HG02798 (cell line): ENCODE results near the gene MYH2.
"Not testable (repeated sequence)": the region's sequence is repeated elsewhere in the genome, so short reads cannot be mapped to it uniquely, and the experiment has no call there.

Experiments
- ATAC-seq: cut with Tn5 transposase; IDR thresholded peaks from one replicate; pipeline ENCODE4 v1.9.1; 2021; ENCODE audit warnings: mild to moderate bottlenecking; ENCODE audit not compliant: unreplicated experiment, poor library complexity

The MYH2 gene

DNA sequence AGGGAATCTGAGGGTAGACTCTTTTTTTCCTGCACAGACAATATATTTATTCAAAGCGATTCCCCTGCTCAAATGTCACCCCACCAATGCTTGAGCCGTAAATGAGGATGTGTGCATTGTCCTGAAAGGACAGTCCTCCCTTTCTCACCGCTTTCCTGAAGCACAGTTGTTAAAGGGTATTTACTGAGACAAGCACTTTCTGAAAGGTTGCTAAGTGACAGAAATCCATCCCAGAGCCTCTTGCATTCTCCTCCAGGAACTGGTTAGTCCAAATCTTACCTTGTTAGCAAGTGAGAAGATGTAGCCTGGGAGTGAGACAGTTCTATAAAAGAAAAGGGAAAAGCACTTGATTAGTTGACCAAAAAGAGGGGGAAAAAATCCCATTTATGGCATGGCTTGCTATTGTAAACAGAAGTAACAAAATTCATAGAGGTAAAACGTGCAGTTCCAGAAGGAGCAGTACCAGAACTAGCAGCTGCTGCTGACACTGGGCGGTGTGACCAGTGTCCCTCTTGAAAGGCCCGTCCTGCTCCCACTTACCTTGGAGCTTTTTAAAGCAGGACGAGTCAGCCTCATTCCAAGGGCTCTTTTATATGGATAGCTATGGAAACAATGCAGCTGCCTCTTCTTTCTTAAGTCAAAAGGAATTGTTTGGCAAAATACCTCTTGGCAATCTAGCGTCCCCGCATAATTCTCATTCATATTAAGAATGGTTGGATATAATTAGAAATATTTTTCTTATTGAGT lies at the start of gene MYH2:
TSS of gene MYH2 (minus strand) at position 563 of the 747 bp plus-strand sequence. CDS start 1,738 bp downstream, outside the sequence.
- no peak for ATAC-seq

DNA sequence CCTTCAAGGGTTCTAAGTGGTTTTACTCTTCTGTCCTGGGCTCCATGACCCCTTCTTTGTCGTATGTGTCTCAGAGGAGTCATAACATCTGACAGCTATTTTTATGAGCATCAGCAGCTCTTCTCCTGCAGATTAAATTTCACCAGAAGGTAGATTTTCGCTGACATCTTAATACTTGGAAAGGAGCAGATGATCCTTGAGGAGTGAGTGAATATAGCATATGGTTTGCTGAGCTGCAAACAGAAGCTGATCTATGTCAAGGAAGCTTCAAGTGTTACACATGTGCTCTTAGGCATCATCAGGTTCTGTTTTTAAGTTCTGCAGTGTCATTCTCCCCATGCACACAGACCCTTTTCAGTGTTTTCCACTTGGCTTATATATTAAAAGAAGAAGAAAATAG lies 49.2 kb upstream of the MYH2 start:
- ATAC-seq: no peak

DNA sequence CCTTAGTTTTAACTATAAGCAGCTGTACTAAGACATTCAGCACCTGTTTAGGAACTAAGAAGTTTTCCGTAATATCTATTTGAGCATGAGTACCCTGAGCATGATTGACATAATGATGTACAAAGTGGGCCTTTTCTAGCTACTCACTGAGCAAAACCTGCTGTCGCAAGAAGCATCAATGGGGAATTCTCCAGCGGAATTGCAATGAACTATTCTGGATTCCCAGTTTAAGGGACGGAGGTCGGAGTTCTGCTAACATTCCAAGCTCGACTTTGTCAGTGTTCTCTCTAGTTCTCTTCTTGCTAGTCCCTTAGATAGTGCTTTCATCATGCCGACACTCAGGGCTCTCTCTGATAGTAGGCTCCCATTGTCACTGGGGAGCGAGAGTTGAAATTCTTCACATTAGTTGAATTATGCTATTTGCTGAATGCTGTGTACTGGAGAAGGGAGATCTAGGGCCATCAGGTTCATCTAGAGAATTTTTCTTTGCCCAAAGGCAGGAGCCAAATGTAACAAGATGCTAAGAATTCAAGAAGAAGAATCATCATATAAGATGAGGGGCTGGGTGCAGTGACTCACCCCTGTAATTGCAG lies 40.2 kb upstream of the MYH2 start:
- no peak for ATAC-seq

DNA sequence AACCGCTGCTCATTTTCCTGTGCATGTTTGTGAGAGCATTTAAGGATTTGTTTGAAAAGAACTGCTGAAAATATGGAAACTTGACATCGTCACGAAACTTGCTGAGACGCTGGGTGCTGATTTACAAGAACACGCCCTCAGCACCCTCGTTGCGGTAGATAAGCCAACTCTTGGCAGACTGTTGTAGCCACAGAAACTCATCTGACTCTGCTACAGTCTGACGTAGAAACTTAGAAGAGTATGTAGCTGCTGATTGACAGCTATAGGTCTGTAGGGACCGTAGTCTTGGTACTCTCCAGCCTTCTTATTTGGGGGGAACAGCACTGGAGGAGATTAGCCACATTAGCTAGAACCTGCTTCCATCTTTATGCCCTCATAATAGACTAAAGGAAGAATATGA lies 36.1 kb upstream of the MYH2 start:
- no peak for ATAC-seq

DNA sequence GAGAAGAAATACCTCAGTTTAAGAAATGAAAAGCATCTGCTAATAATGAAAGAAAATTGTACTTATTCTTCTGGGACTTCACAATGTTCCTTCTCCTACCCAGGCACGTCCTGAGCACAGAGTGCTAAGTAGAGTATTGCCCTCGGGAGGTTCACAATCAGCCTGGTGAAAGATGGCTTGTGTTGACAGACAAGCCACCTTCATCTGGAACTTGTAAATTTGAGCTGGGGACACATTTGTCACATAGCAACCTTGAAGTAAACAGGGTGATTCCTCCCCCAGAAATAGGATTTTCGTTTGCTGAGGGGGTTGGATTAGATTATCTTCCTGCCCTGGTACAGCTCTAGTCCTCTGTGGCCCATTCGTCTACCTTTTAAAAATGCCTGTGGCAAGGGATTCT lies 34.4 kb upstream of the MYH2 start:
- ATAC-seq: no peak

DNA sequence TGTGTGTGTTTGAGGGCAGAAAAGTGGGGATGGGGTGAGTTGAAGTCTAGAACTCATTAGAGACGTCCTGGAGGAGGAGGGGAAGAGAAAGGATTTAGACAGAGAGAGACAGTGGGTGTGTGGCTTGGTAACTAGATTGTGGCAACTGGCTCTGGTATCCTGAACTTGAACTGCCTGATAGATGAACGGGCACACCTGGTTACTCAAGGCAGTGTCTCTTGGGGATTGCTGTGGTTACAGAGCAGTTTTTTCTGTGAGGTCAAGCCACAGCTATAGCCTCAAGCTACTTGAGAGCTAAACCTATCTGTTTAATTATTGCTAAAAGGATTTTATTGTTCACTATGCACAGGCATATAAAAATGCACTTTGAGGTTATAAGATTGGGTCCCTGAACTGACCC lies 29.8 kb upstream of the MYH2 start:
- peak; percentile 53 for ATAC-seq

DNA sequence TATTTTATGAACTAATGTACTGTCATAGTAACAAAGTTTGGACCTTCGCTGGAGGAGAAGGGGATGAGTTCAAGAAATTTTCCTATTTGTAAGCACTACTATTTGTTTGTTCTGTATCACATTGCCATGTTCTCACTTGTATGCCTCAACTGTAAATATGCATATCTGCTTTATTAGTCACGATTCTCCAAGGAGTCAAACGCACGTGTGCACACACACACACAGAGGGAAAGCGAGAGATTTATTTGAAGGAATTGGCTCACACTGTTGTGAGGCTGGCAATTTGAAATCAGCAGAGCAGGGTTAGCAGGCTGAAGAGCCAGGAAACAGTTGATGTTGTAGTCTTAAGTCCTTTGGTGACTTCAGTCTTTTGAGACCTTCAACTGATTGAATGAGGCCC lies 24.9 kb upstream of the MYH2 start:
- ATAC-seq: no peak

DNA sequence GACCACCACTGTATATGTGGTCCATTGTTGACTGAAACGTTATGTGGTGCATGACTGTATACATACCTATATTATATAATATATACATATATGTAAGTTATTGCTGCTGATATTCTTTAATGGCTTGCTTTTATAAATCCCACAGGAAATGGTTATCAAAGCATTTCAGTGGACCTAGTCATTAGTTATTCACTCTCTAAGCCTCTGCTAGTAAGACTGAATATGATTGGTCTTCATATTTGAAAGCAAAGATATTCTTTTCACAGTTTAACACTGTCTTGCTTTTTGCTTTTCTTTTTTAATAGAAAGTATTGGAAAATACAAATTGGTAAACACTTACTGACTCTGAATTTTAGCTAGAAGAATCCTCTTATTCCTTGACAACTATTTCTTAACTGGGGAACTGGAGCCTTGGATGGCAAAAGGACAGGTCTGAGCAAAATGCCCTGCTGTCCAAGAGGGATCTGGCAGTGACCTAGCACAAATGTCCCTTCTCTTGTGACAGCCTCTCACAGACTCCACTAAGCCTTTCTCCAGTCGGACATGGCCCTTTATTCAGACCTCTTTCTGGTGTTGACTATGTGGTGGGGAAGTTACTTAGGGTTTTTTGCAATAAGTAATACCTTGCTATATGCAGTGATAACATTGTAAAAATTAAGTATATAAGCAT lies 14.7 kb upstream of the MYH2 start:
- no peak for ATAC-seq

DNA sequence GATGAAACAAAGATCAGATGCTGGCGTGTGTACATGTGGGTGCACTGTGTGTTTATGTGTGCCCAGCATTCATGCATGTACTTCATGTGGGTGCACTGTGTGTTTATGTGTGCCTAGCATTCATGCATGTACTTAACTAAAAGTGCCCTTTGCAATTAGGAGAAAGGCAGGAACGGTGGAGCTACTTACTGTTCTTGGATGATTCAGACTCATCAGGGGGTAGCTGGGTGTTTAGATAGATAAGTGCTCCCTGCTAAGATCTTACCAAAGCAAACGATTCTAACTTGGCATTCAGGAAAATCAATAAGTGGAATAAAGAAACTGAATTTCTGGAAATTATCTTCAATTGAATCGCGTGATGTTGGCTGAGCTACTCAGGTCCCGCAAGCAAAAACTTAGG lies 8.6 kb upstream of the MYH2 start:
- ATAC-seq: no peak

DNA sequence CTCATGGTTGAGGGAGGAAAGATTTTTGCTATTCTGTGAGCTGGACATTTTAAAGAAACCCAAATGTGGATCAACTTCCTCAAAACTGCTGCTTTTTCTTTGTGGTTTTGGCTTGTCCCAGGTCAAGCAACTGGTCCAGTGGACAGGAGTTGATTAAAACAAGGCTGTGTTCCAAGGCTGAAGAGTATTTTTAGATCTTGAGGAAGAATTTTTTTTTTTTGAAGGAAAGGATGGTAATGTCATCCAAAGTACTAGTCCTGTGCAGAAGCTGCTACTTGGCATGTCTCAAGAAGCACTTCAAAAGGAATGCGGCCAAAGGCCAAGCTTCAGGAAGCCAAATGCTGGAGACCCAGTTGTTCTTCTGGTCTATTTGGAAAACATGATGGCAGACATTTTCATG lies 8.0 kb upstream of the MYH2 start:
- ATAC-seq: no peak

DNA sequence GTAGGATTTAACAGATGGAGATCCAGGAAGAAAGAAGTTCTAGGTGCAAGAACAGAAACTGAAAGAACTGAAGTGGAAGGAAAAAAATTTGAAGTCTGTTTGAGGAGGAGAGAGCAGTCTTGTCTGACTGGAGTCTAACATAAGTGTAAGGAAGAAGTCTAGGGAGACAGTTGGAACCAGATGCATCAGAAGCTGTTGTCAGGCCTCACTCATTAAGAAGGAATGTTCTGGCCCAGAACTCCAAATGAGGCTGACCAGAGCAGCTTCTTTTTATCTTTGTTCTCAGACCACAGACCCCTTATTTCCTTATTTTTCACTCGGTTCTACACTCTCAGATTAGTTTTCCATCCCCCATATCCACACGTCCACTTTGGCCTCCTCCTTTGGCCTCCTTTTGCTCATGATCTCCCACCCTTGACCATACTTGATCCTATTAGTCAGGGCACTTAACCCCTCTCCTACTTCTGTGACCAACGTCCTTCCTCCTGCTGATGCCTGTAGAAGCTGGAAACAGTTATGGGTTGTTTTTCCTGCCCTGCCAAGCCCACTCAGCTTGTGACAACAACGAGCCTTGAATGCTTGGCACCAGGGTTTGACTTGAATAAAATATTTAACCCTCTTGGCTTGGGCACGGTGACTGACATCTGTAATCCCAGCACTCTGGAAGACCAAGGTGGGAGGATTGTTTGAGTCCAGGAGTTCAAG lies 7.0 kb upstream of the MYH2 start:
- ATAC-seq: no peak

DNA sequence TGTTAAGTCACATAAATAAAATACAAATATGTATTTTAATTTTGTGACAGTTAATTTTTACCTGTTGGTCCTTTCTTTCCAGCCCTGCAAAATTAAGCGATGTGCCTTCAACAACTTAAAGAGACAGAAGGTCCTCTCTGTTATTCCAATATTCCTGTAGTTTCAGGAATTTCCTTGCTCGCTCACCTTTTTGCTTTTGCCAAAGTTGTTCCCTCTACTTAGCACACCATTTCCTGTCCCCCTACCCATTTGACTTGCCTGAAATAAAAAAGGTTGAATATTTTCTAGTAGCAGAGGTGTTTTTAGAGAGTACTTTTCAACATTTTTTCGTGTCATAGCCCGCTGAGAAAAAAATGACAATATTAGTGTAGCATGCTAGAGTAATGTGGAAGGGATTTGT lies 556 bp upstream of the MYH2 start:
- no peak for ATAC-seq

DNA sequence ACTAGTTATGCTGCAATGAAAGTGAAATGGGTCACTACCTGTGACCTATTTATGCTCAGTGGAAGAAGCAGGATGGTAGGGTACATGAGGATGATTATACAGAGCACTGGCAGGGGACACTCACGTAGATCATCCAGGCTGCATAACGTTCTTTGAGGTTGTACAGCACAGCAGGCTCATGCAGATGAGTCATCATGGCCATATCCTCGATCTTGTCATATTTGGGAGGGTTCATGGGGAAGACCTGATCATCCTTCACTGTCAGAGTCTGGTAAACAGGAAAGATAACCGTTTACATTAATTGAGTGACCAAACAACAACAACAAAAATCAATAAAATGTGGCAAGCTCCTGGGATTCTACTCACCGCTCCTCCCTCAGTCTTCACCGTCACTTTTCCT lies 2.1 kb downstream of the MYH2 start:
- ATAC-seq: no peak

DNA sequence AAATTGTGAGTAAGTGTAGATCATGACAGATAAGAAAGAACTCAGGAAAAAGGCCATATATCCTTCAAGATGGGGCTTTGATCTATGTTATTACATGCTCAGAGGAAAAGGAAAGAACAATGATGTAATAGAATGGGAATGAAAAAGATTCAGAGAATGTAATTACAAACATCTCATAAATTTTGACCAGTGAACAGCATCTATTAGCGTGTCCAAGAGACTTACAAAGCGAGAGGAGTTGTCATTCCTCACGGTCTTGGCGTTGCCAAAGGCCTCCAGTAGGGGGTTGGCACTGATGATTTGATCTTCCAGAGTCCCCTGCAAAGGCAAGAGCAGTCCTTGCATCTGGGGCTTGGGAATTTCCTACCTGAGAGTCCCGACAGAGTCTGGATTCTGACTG lies 6.0 kb downstream of the MYH2 start:
- ATAC-seq: not testable (repeated sequence)

DNA sequence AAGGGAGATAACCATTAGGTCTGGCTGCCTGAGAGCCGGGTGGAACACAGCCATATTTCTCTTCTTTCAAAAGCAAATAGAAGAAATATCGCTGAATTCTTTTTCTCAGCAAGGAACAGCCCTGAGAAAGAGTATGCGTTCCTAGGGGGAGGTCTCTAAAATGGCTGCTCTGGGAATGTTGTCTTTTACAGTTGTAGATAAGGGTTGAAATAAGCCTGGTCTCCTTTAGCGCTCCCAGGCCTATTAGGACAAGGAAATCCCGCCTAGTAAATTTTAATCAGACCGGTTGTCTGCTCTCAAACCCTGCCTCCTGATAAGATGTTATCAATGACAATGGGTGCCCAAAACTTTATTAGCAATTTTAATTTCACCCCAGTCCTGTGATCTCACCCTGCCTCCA lies 8.3 kb downstream of the MYH2 start:
- ATAC-seq: not testable (repeated sequence)

DNA sequence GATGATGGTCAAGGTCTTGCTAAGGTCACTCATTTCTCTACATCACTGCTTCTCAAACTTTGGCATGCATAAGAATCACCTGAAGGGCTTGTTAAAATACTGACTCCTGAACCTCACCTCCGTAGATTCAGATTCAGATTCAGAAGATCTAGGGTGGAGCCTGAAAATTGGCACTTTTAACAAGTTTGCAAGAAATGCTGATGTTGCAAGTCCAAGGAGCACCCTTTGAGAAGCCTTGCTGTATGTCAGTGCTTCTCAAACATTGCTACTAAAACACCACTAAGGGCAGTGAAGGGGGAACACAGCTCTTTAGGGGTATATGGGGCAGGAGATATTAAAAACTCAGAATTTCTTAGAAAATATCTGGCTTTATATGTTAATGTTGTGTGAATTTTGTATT lies 17.4 kb downstream of the MYH2 start:
- ATAC-seq: no peak

DNA sequence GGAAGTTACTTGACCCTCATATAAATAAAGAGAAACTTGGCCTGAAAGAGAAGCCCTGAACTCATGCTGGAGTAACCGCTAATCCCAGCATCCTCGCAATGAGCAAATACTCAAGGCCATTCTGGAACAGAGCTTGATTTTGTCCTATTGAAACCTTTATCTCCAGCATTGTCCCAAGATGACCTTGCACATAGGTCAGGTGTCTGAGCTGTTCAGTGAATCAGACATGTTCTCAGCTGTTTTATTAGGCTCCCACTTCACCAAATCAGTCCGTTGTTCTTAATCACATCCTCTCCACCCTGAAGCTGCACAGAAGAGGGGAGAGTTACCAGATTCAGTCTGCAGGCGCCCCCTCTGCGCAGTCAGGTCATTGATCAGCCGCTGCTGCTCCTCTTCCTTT lies 22.0 kb downstream of the MYH2 start:
- ATAC-seq: no peak

DNA sequence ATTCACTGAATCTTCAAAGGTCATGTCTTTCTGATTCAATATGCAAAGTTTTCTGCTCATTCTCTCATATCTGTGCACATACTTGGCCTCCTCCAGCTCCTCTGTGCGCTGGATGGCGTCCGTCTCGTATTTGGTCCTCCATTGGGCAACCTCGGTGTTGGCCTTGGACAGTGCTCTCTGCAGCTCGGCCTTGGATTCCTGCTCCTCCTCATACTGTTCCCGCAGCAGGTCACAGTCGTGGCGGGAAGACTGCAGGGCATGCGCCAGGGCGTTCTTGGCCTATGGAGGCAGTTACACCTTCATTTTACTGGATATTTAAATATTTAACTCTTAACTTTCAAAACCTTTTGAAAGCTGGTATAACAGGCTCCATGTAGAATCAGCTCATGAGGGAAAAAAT lies 22.9 kb downstream of the MYH2 start:
- no peak for ATAC-seq

DNA sequence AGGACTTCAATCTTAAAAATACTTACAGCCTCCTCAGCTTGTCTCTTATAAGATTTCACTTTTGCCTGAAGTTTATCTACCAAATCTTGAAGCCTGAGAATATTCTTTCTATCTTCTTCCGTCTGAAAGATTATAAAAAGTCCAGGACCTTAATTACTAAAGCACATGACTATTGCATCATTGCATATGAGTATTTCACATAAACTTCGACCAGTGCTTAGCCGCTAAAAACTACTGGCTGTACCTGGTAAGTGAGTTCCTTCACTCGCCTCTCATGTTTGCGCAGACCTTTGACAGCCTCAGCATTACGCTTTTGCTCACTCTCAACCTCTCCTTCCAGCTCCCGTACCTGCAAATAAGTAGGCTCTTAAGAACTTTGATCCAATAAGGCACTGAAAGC lies 26.4 kb downstream of the MYH2 start:
- no peak for ATAC-seq

DNA sequence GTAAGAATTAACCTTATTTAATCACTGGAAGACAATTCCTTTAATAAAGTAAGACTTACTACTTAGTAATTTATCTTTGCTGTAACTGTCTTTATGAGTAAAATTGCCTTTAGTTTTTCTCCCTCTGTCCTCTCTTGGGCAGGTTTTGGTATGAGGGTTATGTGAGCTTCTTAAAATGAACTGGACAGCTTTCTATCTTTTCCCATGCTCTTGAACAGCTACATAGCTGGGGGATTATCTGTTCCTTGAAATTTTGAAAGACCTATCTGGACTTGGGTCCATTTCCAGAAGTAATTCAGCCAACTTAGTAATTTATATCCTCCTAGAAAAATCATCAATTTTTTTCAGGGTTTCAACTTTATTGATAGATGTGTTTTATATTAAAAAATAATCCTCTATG lies 27.5 kb downstream of the MYH2 start:
- no peak for ATAC-seq
